ENCODE data around the gene DFFB.
"Not testable (repeated sequence)": the region's sequence is repeated elsewhere in the genome, so short reads cannot be mapped to it uniquely, and the experiment has no call there.

The DFFB gene, protein sequence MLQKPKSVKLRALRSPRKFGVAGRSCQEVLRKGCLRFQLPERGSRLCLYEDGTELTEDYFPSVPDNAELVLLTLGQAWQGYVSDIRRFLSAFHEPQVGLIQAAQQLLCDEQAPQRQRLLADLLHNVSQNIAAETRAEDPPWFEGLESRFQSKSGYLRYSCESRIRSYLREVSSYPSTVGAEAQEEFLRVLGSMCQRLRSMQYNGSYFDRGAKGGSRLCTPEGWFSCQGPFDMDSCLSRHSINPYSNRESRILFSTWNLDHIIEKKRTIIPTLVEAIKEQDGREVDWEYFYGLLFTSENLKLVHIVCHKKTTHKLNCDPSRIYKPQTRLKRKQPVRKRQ

DNA sequence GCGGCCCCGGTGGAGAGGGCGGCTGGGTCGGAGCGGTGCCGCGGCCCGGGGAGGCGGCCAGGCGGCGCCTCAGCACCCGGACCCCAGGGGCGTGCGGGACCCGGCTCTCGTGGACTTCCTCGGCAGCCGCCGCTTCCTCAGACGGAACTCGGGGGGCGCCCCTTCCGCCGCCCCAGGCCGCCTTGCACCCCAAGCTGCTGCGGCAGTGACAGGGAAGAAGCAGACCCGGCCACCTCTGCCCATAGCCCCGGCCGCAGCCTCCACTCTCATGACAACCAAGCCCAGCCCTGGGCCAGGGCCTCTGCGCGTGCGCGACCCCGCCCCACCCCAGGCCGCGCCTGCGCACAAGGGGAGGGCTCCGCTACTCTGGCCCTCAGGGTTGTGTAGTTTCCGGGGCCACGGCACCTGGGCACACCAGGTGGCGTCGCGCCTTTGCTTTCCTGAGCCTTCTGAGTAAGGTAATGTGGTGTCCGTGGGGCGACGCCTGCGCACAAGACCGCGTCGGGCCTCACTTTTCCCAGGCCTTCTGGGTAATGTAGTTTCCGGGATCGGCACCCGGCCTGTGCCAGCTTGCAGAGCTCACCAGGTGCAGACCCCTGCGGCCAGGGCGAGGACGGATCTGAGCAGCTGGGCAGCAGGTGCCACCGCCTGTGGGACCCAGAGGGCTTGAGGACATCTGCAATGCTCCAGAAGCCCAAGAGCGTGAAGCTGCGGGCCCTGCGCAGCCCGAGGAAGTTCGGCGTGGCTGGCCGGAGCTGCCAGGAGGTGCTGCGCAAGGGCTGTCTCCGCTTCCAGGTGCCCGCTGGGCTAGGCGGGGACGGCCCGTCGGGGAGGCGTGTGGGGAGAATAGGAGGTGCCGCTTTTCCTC is at the start of gene DFFB, which contains the start of gene CEP104:
Gene DFFB (plus strand): TSS at position 554 of the 868 bp plus-strand sequence. CDS start 128 bp downstream, at position 682.
Gene CEP104 (minus strand): TSS at position 289 of the 868 bp plus-strand sequence. CDS start 4,804 bp downstream, outside the sequence.
- peak; percentile 99 for DNase-seq (ENCODE audit: low read depth, low spot score)

DNA sequence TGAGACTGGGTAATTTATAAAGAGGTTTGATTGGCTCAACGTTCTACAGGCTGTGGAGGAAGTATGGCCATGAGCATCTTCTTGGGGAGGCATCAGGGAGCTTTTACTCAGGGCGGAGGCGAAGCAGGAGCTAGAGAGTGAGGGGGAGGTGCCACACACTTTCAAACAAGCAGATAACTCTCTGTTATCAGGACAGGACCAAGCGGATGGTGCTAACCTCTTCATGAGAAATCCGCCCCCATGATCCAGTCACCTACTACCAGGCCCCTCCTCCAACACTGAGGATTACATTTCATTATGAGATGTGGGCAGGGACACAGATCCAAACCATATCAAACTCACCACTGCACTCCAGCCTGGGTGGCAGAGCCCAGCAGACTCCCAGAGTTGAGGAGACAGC is 49.5 kb upstream of the DFFB start:
- no peak for DNase-seq (ENCODE audit: low read depth, low spot score)

DNA sequence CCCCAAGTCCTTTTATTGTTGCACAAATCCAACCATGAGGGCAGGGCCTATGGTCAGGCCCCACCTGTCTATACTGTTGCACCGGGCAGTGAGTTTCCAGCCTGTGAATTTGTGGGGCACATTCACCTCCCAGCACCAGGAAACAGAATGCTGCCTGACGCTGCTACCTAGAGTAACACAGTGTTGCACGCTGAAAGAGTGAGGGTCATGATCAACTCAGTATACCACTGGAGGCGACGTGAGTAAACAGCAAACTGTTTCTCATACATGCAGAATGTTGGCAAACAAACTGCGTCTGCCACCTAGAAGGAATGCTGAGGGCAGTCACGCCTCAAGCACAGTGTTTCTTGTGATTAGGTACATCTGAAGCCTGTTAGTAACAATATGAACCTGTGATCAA is 47.6 kb upstream of the DFFB start:
- no peak for DNase-seq (ENCODE audit: low read depth, low spot score)

DNA sequence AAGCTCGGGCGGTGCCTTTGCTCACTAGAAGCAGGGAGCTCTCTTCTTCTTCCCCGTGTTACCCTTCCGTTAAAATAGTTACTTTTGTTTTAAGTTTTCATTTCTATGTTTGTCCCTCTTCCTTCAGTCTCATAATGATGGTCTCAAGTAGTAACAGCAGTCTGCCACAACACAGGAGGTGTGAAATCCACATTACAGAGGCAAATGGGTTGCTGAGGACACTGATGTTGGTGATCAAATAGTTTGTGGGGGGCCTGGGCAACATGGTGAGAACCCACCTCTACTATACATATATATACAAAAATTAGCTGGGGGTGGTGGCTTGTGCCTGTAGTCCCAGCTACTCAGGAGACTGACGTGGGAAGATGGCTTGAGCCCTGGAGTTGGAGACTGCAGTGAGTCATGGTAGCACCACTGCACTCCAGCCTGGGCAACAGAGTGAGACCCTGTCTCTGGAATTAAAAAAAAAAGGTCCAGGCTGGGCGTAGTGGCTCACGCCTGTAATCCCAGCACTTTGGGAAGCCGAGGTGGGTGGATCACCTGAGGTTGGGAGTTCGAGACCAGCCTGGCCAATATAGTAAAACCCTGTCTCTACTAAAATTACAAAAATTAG is 47.0 kb upstream of the DFFB start:
- DNase-seq (ENCODE audit: low read depth, low spot score): not testable (repeated sequence)

DNA sequence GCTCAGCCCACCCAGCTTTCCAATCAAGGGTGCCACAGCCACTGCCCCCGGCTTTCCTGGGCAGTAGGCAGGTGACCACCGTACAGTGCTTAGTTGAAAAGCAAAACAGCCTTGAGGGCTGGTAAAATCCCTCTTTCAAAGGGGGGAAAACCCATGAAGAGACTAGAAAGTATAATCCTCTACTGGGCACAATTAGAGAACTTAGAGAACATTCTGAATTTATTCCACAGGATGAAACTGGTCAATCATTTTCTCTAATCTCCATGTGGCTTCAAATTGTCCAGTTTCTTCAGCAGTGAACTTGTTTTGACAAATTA is 45.7 kb upstream of the DFFB start:
- no peak for DNase-seq (ENCODE audit: low read depth, low spot score)

DNA sequence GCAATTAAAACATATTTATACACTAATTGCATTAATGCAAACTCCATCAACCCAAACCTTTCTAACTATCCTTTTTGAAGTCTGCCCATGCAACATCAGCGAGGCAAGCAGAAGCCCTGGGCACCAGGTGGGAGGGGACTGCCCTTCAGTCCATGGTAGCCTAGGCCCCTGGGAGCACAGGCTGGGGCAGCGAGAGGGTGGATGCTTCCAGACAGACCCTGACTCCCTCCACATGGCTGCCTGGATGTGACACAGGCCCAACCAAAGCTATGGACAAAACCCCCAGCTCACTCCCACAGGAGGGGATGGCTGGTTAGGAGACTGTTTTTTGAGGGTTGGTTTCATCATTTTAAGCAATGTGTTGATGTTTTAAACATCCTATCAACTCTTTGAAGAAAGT is 43.2 kb upstream of the DFFB start:
- DNase-seq (ENCODE audit: low read depth, low spot score): no peak

DNA sequence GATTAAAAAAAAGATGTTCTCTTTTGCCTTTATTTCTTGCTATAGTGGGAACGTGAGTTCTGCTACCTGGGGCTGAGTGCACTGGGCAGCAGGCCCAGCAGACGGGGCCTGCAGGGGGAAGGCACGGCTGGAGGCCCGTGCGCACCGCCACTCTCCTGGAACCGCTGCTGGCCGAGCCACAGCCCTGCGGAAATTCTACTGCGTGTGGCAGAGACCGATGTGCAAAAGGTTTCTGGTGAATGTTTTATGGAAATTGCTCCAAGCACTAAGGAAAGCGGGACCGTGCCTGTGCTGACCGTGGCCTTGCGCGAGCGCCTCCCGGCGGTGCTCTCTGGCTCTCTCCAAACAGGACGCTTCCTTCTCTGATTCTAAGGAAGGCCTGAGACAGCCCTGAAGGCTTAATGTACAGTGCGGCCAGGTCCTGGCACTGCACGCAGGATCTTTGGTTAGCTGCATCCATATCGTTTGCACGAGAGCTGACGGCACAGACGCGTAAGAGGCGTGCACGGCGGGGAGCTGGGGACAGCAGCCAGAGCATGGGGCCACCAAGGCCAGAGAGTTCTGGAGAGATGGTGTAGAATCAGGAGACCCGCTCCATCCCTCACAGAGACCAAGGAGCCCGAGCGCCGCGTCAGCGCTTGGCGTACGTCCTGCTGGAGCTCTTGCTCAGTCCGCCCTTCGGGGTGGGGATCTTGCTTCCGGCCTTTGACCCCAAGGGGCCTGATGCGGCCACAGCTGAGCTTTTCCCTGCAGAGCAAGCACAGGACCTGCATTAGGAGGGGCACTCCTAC is 42.3 kb upstream of the DFFB start:
- no peak for DNase-seq (ENCODE audit: low read depth, low spot score)

DNA sequence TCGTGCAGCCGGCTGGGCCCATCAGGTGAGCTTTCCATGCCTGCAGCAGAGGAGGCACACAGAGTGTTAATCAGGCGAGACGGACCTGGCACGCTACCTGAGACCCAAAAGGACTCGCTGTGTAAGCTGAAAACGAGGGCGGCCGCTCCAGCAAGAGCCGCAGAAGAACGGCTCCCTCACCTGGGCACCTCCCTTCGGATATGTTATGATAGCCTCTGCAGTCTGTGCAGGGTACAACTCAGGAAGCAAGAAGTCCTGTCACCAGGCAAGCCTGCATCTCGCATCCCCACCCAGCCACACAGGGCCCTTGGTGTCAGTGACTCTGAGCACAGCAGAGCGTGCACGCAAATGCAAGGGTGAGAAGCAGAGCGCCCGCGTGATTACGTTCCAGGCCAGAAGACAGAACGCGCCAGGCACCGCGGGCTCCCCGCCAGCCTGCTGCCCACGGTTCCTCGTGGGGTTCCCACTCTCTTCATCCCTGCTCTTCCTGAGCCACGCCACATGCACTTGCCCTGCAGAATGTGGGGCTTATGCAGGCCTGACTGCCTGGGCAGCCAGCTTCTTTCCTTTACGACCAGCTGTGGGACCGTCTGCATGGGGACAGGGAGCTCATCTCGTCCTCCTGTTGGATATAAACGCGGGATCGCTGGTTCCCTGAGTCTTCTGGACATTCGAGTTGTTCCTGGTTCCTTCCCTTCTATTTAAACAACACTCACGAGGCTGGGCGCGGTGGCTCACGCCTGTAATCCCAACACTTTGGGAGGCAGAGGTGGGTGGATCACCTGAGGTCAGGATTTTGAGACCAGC is 40.7 kb upstream of the DFFB start:
- DNase-seq (ENCODE audit: low read depth, low spot score): no peak

DNA sequence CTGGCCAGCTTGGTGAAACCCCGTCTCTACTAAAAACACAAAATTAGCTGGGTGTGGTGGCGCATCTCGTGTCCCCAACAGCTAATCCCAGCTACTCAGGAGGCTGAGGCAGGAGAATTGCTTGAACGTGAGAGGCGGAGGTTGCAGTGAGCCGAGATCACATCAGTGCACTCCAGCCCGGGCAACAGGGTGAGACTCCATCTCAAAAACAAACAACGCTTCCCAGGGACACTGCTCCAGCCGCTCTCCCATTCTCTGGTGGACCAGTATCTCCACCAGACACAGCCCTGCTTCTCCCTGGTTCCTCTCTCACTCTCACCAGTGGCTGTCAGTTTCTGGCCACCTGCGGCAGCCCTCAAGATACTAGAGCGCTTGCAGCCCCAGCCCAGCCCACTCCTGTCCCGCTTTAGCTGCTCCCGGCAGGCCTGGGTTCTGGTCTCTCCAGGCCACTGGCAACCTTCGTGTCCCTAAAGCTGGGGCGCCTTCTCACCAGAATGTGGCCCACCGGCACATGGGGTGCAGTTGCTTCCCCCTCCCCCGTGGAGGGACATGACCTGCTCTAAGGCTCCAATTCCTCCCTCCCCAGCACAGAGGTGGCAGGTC is 40.0 kb upstream of the DFFB start:
- no peak for DNase-seq (ENCODE audit: low read depth, low spot score)

DNA sequence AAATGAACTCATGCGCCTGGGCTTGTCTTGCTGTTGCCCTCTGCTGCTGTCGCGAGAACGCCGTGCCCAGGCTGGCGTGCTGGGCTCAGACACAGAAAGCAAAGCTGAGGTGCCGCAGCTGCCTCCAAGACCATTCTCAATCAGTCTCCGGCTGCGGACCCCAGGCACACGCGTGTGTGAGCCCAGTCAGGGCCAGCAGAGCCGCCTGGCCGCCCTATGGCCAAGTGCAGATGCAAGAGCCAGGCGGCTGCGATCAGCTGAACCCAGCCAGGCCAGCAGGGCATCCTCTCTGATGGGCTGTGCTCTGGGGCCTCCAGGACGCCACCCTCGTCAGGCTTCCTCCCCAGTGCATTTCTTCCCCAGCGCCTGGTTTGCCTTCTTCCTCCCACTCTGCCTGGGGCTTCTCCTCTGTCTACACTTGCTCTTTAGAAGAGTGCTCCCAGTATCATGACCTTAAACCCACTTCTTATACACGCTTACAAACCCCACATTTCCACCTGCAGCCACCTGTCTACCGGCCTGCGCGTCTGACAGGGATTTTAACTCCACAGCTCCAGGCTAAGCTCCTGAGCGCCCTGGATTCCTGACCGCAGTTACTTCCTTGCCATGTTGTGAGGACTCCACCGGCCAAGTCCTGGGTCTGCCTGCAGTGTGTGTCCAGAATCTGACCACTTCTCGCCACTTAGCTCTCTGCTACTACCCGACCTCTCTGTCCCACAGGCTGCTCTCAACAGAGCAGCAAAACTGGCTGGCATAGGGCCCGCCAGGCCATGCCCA is 39.3 kb upstream of the DFFB start:
- DNase-seq (ENCODE audit: low read depth, low spot score): no peak

DNA sequence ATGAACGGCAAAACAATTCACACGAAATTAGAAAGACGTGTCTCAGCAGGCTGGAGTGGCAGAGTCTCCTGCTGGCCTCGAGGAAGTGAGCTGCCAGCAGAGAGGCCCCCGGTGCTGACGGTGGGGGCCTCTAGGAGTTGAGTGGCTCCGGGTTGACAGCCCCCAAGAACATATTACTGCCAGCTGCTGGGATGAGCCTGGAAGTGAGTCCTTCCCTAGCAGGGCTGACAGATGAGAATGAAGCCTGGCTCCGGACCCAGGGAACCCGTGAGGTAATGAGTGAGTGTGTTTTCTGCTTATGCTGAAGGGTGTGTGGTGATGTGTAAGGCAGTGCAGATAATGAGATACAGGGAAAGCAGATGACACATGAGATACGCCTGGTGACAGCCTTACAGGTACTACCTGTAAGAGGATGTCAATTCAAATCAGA is 37.5 kb upstream of the DFFB start:
- DNase-seq (ENCODE audit: low read depth, low spot score): no peak

DNA sequence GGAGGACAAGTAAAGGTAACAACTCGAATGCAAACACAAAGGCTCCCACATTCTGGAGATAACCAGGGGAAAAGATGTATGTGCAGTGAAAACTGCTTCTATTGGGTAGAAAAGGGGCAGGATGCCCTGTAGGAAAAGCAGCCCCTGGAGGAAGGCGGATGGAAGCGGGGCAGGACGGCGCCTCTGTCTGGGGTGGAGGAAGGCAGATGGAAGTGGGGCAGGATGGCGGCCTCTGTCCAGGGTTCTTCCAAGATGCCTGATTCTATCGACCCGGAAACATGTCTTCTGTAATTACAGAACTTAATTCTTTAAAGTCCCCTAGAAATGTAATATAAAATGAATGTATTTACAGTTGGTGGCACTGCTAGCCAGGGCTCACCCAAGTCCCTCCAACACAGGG is 37.0 kb upstream of the DFFB start:
- no peak for DNase-seq (ENCODE audit: low read depth, low spot score)

DNA sequence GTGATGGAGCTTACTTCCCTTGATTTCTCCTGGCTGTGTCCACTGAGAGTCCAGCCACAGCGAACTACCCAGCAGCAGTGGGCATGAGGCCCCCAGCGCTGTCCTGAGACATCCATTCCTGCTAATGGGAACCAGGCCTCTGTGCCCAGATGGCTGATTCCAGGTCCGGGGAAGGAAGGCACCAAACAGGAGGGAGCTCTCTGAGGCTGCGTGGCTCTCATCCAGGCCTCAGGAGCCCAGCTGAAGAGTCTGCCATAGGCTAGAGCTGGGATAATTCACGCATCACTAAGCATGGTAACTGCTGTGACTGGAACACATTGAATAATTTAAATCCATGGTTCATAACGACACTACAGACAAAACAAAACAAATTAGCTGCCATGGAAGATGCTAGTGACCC is 36.3 kb upstream of the DFFB start:
- no peak for DNase-seq (ENCODE audit: low read depth, low spot score)

DNA sequence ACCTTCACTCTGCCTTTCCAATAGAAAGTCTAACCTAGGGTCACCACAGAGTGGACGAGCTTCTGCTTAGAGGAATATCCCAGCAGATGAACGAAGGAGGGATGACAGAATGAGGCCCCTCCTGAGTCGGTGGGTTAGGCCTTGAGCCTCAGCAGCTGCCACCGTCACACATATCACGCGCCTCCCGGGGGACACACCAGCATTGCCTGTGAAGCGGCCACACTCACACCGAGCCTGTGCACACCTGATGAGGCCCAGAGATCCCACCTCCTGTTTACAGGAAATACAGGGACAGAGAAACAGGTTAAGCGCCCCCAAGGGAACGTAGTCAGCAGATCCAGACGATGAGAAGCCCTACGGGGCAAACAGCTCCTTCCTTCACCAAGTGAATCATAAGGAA is 35.8 kb upstream of the DFFB start:
- peak; percentile 38 for DNase-seq (ENCODE audit: low read depth, low spot score)

DNA sequence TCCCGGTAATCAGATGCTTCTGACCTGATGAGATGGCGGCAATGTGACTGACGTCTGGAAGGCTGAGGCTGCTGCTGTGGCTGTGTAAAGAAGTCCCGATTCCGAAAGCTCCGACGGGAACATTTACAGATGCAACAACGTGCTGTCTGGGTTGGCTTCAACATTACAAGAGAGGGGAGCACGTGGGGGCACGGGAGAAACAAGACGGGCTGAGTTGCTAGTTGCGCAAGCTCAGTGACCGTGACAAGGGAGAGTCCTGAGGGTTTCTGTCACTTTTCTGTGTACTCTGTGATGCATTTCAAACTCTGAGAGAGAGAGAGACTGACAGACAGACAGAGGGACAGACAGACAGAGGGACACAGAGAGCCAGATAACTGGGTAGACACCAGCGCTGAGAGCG is 35.4 kb upstream of the DFFB start:
- no peak for DNase-seq (ENCODE audit: low read depth, low spot score)

DNA sequence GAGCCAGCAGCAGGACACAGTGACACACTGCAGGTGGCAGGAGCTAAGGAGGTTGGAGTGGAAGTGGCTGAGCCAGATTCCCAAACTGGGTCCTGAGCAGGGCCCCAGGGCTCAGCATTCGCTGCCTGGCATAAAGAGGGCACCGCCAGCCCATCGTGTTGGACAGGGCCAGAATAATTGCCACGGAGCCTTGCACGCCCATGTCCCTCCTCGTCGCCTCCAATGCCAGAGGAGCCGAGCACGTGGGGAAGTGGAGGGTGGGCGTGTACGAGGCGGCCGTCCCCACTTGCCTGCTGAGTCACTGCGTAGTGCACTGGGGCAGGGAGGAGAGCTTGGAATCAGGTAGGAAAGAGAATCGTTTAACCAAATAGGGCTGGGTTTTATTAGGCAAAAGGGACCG is 34.9 kb upstream of the DFFB start:
- DNase-seq (ENCODE audit: low read depth, low spot score): no peak

DNA sequence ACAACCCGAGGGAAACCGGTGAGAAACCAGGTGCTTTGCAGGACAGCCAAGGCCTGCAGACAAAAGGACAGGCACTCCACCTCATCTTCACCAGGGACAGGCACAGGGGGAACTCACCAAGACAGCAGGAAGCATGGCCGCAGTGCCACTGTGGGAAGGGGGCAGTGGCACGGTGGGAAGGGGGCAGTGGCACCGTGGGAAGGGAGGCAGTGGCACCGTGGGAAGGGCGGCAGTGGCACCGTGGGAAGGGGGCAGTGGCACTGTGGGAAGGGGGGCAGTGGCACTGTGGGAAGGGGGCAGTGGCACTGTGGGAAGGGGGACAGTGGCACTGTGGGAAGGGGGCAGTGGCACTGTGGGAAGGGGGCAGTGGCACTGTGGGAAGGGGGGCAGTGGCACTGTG is 32.6 kb upstream of the DFFB start:
- no peak for DNase-seq (ENCODE audit: low read depth, low spot score)

DNA sequence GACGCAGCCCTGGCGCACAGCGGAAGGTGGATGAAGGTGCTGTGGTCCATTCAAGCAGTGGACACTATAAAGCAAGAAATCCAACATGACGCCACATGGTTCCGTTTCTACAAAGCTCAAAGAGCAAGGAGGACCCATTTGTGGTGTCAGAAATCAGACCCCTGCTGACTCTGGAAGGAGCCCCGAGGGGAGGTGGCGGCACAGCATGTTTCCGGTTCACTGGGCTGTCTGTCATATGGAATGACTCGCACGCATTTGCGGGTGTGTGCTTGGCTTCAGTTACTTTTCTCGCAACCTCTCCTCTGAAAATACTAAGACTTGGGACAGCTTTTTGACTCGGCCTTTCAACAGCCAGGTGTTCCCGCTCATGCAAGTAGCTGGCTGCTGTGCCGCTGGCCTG is 31.9 kb upstream of the DFFB start:
- DNase-seq (ENCODE audit: low read depth, low spot score): no peak

DNA sequence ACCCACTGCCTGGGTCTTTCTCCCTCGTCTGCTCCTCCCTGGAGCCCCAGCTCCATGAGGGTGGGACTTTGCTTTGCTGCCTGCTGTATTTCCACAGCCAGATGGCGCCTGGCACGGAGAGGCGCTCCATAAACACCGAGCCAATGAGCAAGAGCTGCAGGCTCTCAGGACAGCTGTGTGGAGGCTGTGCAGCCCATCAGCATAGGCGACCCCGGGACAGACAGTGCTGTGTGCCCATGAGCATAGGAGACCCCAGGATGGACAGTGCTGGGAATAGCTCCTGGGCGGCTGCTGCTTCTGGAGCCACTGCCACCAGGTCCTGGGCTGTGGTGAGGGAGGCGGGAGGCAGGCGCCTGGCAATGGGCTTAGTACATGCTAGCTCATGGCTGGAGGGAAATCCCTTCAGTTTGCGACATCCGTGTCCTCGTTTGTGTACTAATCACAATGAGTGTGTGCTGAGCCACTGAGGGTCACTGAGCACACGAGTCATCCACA is 29.4 kb upstream of the DFFB start:
- DNase-seq (ENCODE audit: low read depth, low spot score): peak; percentile 49

DNA sequence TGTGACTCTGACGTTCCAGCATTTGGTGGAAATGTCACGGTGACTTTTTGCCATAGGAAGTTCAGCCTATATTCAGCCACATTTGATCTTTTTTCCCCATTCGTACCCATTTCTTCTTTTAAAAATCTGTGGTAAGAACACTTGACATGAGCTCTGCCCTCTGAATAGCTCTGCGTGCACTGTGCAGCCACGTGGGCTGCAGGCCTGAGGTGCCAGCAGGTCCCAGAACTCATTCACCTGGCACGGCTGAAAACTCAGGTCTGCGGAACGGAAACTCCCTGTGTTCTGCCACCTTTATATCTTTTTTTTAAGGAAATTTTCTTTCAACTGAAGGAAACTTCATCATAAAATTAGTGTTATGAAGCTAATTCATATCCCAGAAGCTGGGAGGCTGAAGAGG is 28.9 kb upstream of the DFFB start:
- no peak for DNase-seq (ENCODE audit: low read depth, low spot score)
